GM19468 (cell line): ENCODE measurements around the gene TECPR1.

Experiments
- ATAC-seq: cut with Tn5 transposase; IDR thresholded peaks from one replicate; pipeline ENCODE4 v1.9.1; 2021; ENCODE audit warnings: mild to moderate bottlenecking, moderate library complexity, moderate number of reproducible peaks; ENCODE audit not compliant: unreplicated experiment; ENCODE audit errors: extremely low read depth

Gene TECPR1, protein sequence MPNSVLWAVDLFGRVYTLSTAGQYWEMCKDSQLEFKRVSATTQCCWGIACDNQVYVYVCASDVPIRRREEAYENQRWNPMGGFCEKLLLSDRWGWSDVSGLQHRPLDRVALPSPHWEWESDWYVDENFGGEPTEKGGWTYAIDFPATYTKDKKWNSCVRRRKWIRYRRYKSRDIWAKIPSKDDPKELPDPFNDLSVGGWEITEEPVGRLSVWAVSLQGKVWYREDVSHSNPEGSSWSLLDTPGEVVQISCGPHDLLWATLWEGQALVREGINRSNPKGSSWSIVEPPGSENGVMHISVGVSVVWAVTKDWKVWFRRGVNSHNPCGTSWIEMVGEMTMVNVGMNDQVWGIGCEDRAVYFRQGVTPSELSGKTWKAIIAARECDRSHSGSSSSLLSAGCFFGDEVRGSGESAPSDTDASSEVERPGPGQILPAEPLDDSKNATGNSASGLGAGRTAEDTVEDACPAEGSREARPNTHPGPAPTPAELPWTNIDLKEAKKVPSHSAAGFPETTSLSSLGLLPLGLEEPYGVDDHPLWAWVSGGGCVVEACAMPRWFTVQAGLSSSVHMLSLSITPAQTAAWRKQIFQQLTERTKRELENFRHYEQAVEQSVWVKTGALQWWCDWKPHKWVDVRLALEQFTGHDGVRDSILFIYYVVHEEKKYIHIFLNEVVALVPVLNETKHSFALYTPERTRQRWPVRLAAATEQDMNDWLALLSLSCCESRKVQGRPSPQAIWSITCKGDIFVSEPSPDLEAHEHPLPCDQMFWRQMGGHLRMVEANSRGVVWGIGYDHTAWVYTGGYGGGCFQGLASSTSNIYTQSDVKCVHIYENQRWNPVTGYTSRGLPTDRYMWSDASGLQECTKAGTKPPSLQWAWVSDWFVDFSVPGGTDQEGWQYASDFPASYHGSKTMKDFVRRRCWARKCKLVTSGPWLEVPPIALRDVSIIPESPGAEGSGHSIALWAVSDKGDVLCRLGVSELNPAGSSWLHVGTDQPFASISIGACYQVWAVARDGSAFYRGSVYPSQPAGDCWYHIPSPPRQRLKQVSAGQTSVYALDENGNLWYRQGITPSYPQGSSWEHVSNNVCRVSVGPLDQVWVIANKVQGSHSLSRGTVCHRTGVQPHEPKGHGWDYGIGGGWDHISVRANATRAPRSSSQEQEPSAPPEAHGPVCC

DNA sequence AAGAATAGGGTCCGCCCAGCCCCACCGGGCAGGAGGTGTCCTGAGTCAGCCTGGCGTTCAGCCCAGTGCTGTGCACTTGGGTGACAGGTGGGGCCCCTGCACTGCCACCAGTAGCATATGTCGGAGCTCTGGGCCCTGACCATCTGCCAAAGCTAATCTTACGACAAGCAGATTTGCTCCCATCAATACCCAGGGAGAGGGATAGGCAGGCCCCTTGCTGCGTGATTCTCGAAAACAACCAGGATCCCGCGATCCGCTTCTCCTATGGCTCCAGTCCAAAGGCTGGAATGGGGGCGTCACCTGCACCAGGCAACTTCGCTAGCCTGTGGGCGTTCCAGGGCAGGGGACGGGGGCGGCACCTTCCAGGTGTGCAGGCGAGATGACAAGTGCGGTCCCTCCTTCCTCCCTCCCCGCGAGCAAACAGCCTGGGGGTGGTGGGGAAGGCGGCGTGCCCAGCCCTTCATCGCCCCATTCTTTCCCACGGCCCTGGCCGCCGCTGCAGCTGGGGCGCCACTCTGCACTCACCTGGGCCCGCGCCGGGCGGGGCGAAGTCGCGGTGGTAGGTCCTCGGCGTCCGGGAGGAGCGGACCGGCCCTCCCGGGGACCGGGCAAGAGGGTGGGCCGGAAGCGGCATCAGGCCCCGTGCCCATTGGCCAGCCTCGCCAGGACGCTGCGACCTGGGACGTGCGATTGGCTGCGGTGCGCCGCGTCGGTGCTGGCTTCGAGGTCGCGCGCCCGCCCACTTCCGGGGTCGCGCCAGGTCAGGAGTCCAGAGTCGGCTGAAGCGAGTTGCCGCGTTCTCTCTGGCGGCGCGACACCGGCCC is at the start of gene TECPR1:
TSS of gene TECPR1 (minus strand) at position 632 of the 824 bp plus-strand sequence. CDS start 6,086 bp downstream, outside the sequence.
- ATAC-seq = peak; percentile 98

DNA sequence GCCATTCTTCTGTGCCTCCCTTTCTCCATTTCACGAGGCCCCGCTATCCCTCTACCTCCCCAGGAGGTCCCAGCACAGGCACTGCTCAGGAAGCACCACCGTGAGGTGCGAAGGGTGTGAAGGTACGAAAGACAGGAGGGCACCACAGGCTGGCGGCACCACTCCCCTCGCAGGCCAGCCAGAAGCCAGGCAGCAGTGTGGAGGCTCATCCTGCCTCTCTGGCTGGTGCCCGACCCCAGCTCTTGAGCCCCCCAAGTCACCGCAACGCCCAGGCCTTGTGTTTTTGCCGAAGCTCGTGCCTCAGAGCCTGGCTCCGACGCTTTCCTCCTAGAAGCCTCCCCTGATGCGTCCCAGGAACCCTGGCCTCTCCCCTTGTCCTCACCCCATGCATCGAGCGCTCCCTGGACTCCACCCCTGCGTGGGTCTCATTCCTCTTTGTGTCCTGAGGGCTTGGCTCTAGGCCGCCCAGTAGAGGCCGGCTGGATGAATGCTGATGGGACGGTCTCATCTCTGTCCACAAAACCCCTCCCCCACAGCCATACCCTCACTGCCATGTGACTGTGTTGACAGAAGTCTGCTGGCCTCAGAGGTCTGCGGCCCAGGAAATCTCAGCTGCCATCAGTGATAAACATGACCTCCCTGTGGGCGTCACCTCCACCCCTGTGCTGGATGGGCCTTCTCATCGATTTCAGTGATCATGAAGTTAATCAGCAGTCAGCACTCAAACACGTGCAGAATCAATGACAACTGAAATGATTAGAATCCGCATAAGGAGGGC is 48.8 kb upstream of the TECPR1 start:
- ATAC-seq = no peak

DNA sequence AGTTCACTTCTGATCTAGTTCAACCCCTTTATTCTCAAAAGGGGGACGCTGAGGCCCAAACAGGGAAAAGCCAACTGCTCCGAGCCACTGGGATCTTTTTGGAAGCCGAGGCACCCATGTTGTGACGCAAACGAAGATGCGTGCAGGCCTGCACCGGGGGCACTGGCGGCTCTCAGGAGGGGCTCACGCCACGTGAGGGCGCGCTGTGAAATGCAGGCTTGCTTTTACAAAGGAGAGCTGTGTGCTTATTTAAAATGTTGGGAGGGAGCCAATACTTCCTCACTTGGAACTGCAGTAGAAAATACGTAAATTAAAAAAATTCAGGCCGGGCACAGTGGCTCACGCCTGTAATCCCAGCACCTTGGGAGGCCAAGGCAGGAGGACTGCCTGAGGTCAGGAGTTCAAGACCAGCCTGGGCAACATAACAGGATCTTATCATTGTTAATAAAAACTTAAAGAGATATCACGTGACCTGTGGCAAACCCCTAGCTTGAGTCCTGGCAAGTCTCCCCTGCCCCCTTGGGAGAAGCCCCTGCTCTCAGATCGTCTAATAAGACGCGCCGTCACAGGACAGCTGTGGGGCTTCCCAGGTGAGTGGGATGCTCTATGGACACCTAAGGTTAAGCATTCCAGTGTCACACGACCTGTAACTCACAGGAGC is 45.7 kb upstream of the TECPR1 start:
- no peak for ATAC-seq

DNA sequence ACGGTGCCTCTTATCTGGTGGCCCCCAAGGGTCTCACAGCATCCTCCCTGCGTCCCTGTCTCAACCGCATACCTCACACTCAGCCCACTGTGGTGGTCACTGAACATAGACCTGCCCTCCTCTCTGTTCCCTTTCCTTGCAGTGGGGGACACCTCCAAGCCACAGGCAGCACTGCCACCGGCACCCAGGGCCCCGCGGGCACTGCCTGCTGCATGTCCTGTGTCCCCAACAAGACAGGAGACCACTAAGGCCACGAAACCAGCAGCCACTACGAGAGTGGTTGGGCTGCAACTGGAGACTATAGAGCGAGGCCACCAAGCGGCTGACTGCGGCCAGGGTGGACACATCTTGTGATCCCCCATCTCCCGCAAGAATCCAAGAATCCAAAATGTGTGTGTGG is 44.8 kb upstream of the TECPR1 start:
- no peak for ATAC-seq

DNA sequence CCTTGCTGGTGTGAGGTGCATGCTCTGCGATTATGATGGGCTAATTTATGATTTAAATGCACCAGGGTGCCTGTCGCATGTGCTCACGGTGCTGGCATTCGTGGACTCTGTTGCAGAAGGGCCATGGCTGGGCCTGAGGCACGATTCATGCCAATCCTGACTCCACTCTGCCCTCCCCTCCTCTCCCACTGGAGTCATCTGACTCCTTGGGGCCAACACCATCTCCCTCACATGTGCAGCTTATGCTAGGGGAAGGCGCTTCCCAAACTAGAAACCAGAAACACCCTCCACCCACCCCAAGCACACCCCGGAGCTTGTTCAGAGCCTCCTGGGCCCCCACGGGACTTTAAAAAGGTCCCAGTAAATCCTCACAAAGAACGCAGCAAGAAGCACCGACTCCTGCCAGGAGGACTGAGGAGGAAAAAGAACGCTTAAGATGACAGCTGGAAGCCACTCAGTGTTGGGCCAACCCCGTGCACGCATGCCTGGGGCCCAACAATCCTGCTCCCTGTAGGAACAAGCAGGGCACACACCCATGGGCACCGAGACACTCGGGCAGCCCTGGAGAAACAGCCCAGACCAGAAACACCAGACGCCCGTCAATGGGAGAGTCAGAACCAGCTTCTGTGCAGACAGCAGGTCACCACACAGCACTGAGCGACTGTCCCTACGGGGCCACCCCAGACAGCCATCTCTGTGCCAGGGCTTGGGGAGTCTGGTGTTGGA is 43.6 kb upstream of the TECPR1 start:
- ATAC-seq = no peak

DNA sequence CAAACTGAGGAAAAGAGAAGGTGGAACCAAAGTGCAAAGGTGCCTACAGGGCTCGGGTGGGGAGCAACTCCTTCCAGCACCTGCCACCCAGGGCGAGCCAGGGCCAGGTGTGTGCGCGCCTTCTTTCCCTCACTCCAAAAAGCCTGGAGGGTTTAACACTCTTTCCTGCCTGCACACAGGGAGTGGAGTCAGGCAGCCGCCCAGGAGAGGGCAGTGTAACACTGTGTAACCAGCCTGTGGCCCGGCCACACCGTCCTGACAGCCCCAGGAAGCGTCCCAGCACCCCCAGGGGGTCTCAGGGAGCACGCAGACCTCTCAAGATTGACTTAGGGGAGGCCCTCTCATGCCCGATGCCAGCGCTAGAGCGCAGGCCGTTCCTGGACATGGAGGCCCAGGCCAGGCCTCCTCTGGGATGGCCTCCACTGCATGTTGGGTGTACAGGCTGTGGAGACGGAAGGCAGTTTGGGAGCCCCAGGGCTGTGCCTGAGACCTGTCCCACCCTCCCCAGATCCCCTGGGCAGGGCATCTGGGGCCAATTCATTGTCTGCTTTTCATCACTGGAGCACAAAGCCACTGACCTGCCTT is 42.9 kb upstream of the TECPR1 start:
- peak; percentile 26 for ATAC-seq

DNA sequence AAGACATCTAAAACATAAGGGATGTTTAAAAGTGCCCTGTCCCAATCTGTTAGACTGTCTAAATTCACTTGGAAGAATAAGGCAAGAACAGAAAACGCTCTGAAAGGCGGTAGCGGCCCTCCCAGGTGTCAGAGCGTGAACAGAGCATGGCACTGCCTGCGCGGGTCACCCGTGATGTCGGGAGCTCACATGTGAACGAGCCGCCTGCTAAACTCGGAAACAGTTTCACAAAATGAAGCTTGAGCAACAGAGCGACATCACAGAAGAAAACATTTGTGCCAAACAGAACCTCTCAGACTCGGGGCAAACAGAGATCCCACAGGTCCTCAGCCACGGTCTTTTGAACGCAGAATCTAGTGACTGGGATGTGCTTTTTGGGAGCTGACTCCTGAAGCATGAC is 42.3 kb upstream of the TECPR1 start:
- no peak for ATAC-seq

DNA sequence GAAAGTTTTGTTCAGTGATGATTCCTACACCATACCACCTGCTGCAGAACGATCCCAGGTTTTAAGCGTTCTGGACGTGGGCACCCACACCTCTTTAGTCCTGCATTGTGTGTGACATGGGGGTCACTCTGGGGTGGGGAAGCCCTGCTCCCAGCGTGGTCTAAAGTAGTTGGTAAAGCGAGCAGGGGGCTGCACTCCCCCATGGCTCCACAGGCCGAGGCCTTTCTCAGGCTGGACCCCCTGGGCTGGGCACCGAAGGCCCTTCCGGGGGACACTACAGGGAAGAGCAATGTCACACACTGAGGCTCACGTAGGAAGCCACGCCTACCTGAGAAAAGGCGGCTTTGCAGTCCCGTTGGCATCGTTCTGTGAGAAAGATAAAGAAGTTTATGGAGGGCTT is 41.7 kb upstream of the TECPR1 start:
- ATAC-seq = no peak

DNA sequence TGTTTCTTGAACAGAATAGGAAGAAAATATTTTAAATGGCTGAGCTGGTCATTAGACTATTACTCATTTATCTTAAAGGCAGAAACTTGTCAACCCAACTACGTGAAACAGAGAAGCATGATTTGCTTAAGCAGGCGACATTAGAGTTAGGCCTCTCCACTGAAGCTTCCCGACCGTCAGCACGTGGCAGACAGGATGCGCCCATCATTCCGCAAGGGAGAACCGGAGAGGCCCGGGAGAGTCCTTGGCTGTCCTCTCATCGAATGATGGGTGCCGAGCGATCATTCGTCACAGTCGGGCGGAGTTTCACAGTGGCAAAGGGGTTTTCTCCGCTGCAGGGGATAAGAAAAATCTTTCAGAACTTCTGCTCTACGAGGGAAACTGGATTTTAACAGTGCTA is 41.2 kb upstream of the TECPR1 start:
- no peak for ATAC-seq

DNA sequence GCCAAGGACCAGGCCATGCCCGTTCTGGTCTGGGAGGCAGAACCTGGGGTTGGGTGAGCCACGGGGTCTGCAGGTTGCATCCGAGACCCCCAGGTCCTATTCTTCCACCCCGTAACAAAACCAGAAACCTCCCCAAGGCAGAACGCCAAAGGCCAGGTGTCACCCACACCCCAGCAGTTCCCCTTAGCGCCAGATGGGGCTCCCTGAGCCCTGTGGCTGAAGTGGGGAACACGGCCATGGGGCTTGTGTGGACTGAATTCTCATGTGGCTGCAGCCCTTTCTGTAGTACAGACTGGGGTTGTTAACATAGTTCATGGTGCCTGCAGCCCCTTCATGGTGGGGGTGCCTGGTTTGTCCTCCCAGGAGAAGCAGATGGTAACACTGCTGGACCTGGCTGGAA is 39.7 kb upstream of the TECPR1 start:
- no peak for ATAC-seq

DNA sequence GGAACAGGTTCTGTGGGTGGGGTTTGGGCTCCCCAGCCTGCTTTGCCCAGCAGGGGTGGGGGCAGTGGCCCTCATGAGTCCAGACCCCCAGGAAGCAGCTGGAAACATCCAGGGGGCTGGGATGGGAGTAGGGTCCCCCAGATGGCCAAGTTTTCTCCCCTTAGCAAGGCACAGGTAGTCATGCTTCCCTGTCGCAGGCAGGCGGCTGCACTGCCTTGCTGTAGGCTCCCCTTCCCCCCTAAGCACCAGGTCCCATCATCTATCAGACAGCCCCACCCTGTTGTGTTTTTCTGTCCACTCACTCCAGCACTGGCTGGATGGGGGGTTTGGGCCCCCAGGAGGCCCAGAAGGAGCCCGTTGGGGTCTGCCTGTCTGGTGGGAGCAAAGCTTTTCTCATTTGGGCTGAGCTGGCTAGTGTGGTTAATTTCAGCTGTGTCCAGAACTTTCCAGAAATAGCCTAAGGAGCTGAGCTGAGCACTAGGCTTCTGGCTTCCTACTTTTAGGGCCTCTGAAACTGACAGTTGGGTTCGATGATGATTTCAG is 37.4 kb upstream of the TECPR1 start:
- ATAC-seq = no peak

DNA sequence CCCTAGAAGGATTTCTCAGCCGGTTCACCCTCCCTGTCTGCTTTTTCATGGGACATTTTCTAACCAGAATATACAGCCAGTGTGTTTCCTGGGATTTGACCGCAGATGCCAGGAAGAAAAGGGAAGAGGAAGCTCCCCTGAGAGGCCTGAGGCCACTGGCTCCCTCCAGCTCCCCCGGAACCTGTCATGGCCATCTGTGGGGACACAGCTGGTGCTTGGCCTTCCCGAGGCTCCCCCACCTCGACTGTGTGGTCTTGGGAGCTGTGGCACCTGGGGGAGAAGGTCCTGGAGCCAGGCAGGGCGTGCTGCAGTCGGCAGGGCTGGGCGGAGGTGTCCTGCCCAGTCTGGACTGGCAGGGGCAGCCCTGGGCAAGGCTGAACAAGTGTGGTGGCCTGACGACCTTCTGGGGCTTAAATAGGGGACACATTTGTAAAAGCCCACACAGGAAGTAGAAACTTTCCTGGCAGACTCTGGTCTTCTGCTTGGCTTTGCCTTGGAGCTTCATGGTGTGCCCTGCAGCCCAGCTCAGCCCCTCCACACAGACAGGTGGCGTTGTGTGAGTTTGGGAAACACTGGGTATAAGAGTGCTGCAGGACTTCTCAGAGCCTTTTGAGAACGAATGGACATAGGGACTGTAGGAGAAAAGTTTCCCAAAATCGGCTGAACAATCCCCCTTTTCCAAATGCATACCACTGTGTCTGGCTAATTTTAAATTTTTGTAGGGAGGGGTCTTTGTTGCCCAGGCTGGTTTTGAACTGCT is 36.2 kb upstream of the TECPR1 start:
- no peak for ATAC-seq

DNA sequence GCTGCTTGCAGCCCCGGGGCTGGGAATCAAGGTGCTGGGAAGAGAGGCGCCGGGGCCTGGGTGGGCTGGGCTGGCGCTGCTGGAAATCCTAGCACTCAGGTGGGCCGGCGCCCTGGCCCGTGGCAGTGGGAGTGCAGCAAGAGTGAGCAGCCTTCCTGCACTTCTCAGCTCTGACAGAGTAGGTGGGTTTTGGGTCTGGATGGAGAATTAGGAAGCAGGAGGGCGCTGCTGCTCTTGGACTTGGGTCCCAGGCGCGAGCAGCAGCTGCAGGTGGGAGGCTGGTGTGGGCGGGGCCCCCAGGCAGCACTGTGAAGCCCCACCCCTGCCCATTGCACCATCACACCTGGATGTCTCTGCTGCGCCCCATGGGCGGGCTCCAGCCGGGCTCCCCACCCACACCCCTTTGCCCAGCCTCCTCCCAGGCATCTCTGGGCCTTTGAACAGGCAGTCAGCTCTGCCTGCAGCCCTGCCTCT is 35.5 kb upstream of the TECPR1 start:
- ATAC-seq = no peak

DNA sequence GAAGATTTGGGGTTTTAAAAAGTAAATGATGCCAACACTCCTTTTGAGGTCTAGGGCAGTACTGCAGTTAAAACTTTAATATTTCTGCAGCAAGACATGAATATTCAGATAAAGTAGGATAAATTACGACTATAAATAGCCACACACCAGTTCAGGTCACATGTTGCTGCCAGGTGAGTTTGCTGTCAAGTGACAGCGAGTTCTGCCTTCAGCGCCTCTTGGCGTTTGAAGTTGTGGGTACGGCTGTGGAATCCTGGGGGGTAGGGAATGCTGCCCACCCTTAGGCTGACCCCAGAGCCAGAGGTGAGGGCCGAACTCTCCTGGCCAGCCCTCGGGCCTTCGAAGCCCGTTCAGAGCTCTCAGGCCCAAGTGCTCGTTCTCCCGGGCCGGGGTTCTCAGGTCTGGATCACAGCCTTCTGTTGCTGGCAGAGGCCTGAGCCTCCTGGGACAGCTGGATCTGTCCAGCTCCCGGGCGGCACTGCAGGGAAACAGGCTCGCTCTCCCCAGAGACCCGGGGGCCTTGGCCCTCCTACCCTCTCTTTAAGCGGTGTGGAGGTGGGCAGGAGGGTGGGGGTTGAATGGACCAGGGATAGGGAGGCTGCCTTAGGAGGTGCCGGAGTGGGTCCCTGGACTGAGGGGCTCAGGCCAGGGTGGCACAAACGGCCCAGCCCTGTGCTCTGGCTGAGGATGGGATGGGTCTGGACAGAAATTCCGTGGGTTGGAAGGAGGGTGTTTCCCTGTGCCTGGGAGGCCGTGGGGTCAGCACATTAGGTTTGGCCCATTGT is 34.9 kb upstream of the TECPR1 start:
- no peak for ATAC-seq

DNA sequence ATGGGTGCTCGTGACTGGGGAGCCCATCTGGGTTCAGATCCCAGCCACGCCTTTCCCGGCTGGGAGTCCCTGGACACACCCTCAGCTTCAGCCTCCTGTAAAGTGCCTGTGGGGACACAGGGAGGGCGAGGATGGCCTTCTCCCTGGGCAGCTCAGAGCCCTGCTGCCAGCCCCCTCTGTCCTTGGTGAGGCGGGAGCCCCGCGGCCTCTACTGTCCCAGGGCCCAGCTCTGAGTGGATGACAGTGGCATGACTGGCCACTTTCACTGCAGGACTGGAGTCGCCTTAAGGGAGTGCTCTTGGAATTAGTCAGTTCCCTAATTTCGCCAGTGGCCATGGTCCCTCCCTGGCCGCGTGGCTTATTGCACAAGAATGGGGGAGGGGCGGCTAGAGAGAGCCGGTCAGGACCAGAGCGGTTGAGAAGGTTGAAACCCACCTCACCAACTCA is 34.1 kb upstream of the TECPR1 start:
- ATAC-seq = no peak
